LNCAP (cell line): Measurements from ENCODE around the gene TRIM40.
A peak's percentile ranks its signal among the peaks of the same experiment; 100 is the strongest.

ENCODE experiments used
- CTCF ChIP-seq: fragments of 450-650 bp; IDR thresholded peaks from 2 replicates; pipeline ENCODE4 v1.5.1; 2017; ENCODE audit warnings: mild to moderate bottlenecking

The TRIM40 gene

GRCh38 chr6:30100154-30100553 lies 35.8 kb upstream of the TRIM40 start:
- no peak for TF ChIP-seq CTCF

GRCh38 chr6:30100585-30101443 lies 35.1 kb upstream of the TRIM40 start:
- no peak for TF ChIP-seq CTCF

- TF ChIP-seq CTCF, result no peak; the same call in 1 of the 2 replicates
Observed at GRCh38 chr6:30101444-30102413, 34.2 kb upstream of the TRIM40 start.

GRCh38 chr6:30102414-30102969 lies 33.4 kb upstream of the TRIM40 start:
- TF ChIP-seq CTCF, result no peak

GRCh38 chr6:30102970-30103871 lies 32.7 kb upstream of the TRIM40 start:
- TF ChIP-seq CTCF, result peak; percentile 83

- no peak for TF ChIP-seq CTCF
Observed at GRCh38 chr6:30103872-30104179, 32.1 kb upstream of the TRIM40 start.

- no peak for TF ChIP-seq CTCF
Observed at GRCh38 chr6:30104661-30105060, 31.3 kb upstream of the TRIM40 start.
